ENCODE results near the gene SMIM8. TPM values are rescaled to one million over a fixed set of nuclear protein-coding genes. Genes with fewer than 3 reads are reported as not detected.

SMIM8 gene
- total RNA-seq, 1 donor from 2014 or later = 6.9 TPM

GRCh38 chr6:87333033-87333432 lies 10.6 kb downstream of the SMIM8 start:
- H3K9me3 Mint-ChIP-seq (ENCODE audit: unreplicated experiment) = no peaks in the 10 kb centered on the region
- H3K4me3 Mint-ChIP-seq (ENCODE audit: unreplicated experiment) = no peak overlapping the region
- Histone ChIP-seq H3K9ac (ENCODE audit: low read length) (no peak overlapping the region), H3K27ac (ENCODE audit: low read depth, low read length) (no peak overlapping the region), H4K20me1 (ENCODE audit: insufficient read depth, low read length) (peaks cover 17% of the 10 kb centered on the region), H3K4me1 (ENCODE audit: insufficient read depth, low read length) (no peaks in the 10 kb centered on the region), H3K36me3 (ENCODE audit: insufficient read depth, low read length) (no peaks in the 10 kb centered on the region), H3K27me3 (ENCODE audit: insufficient read depth, low read length) (no peaks in the 10 kb centered on the region), H3K4me3 (ENCODE audit: insufficient read depth, low read depth, low read length) (no peak overlapping the region), H2AFZ (ENCODE audit: low read depth, low read length) (no peak overlapping the region), H3K79me2 (ENCODE audit: insufficient read depth, low read length) (peaks cover 17% of the 10 kb centered on the region), H3K4me2 (ENCODE audit: low read length) (no peak overlapping the region), H3K9me3 (ENCODE audit: insufficient read depth, low read depth, low read length) (no peaks in the 10 kb centered on the region)
- no peak overlapping the region for H3K27ac Mint-ChIP-seq (ENCODE audit: unreplicated experiment)
- FAIRE-seq (no peak), DNase-seq (ENCODE audit: low read depth) (no peak)
- TF ChIP-seq EZH2 (IDR thresholded peaks at IDR 0.05; ENCODE audit: insufficient read depth, low read length) (no peak), CTCF (IDR thresholded peaks at IDR 0.05; ENCODE audit: insufficient read depth, low read depth, low read length) (no peak)
- peaks cover 17% of the 10 kb centered on the region for H3K4me1 Mint-ChIP-seq (ENCODE audit: low read depth, unreplicated experiment)
- no peaks in the 10 kb centered on the region for H3K27me3 Mint-ChIP-seq (ENCODE audit: low read depth, unreplicated experiment)
- no peaks in the 10 kb centered on the region for H3K36me3 Mint-ChIP-seq (ENCODE audit: low read depth, unreplicated experiment)

DNA sequence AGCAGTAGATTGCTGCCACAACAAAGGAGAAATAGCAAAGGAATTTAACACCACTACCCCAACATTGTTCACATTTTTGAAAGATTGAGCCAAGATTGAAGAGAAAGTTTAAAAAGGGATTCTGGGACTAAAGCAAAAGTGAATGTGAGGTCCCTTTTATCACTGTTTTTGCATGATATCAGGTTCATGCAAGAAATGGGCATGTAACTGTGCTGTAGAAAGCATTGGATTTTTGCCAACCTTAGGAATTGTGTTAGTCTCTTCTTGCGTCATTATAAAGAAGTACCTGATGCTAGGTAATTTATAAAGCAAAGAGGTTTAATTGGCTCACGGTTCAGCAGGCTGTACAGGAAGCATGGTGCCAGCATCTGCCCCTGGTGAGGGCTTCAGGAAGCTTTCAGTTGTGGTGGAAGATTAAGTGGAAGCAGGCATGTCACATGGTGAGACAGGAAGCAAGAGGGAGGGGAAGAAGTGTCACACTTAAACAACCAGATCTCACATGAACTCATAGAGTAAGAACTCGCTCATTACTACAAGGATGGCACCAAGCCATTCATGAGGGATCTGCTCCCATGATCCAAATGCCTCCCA lies 11.3 kb downstream of the SMIM8 start:
- peaks cover 17% of the 10 kb centered on the region for H4K20me1 ChIP-seq (ENCODE audit: insufficient read depth, low read length)
- H3K4me1 ChIP-seq (ENCODE audit: insufficient read depth, low read length) = no peaks in the 10 kb centered on the region
- H3K9ac ChIP-seq (ENCODE audit: low read length) = no peak overlapping the region
- no peak for TF ChIP-seq EZH2 (IDR thresholded peaks at IDR 0.05; ENCODE audit: insufficient read depth, low read length)
- no peak for TF ChIP-seq CTCF (IDR thresholded peaks at IDR 0.05; ENCODE audit: insufficient read depth, low read depth, low read length)
- Mint-ChIP-seq H3K36me3 (ENCODE audit: low read depth, unreplicated experiment) (no peaks in the 10 kb centered on the region), H3K9me3 (ENCODE audit: unreplicated experiment) (no peaks in the 10 kb centered on the region), H3K27ac (ENCODE audit: unreplicated experiment) (no peak overlapping the region), H3K27me3 (ENCODE audit: low read depth, unreplicated experiment) (no peaks in the 10 kb centered on the region), H3K4me3 (ENCODE audit: unreplicated experiment) (no peak overlapping the region), H3K4me1 (ENCODE audit: low read depth, unreplicated experiment) (peaks cover 20% of the 10 kb centered on the region)
- H3K9me3 ChIP-seq (ENCODE audit: insufficient read depth, low read depth, low read length) = no peaks in the 10 kb centered on the region
- no peak overlapping the region for H2AFZ ChIP-seq (ENCODE audit: low read depth, low read length)
- peaks cover 17% of the 10 kb centered on the region for H3K79me2 ChIP-seq (ENCODE audit: insufficient read depth, low read length)
- no peak overlapping the region for H3K4me3 ChIP-seq (ENCODE audit: insufficient read depth, low read depth, low read length)
- FAIRE-seq (no peak), DNase-seq (ENCODE audit: low read depth) (peak; percentile 22)
- H3K36me3 ChIP-seq (ENCODE audit: insufficient read depth, low read length) = no peaks in the 10 kb centered on the region
- no peak overlapping the region for H3K27ac ChIP-seq (ENCODE audit: low read depth, low read length)
- H3K27me3 ChIP-seq (ENCODE audit: insufficient read depth, low read length) = no peaks in the 10 kb centered on the region
- H3K4me2 ChIP-seq (ENCODE audit: low read length) = no peak overlapping the region

- DNase-seq (ENCODE audit: low read depth) (no peak), FAIRE-seq (peak; percentile 13)
- Mint-ChIP-seq H3K36me3 (ENCODE audit: low read depth, unreplicated experiment) (no peaks in the 10 kb centered on the region), H3K4me3 (ENCODE audit: unreplicated experiment) (no peak overlapping the region), H3K27ac (ENCODE audit: unreplicated experiment) (no peak overlapping the region), H3K4me1 (ENCODE audit: low read depth, unreplicated experiment) (peaks cover 18% of the 10 kb centered on the region), H3K27me3 (ENCODE audit: low read depth, unreplicated experiment) (no peaks in the 10 kb centered on the region), H3K9me3 (ENCODE audit: unreplicated experiment) (no peaks in the 10 kb centered on the region)
- H3K9ac ChIP-seq (ENCODE audit: low read length) = no peak overlapping the region
- no peak overlapping the region for H2AFZ ChIP-seq (ENCODE audit: low read depth, low read length)
- no peak overlapping the region for H3K4me2 ChIP-seq (ENCODE audit: low read length)
- H3K9me3 ChIP-seq (ENCODE audit: insufficient read depth, low read depth, low read length) = no peaks in the 10 kb centered on the region
- no peak overlapping the region for H3K4me3 ChIP-seq (ENCODE audit: insufficient read depth, low read depth, low read length)
- peaks cover 17% of the 10 kb centered on the region for H4K20me1 ChIP-seq (ENCODE audit: insufficient read depth, low read length)
- H3K27ac ChIP-seq (ENCODE audit: low read depth, low read length) = no peak overlapping the region
- H3K79me2 ChIP-seq (ENCODE audit: insufficient read depth, low read length) = peaks cover 12% of the 10 kb centered on the region
- no peaks in the 10 kb centered on the region for H3K27me3 ChIP-seq (ENCODE audit: insufficient read depth, low read length)
- no peaks in the 10 kb centered on the region for H3K36me3 ChIP-seq (ENCODE audit: insufficient read depth, low read length)
- no peaks in the 10 kb centered on the region for H3K4me1 ChIP-seq (ENCODE audit: insufficient read depth, low read length)
- TF ChIP-seq CTCF (IDR thresholded peaks at IDR 0.05; ENCODE audit: insufficient read depth, low read depth, low read length) (no peak), EZH2 (IDR thresholded peaks at IDR 0.05; ENCODE audit: insufficient read depth, low read length) (no peak)
Observed at GRCh38 chr6:87334683-87335082, 12.3 kb downstream of the SMIM8 start.
